HEK293 (cell line): ENCODE data around the gene EIF5A.

Experiments
- CTCF ChIA-PET: fragments of 350-600 bp; formaldehyde crosslinking; extraction: SDS; loops from one replicate; lab custom pipeline; 2021; ENCODE audit warnings: antibody characterized with exemption; lab: Yijun Ruan, JAX
- POLR2A ChIA-PET: fragments of 300-600 bp; formaldehyde crosslinking; extraction: SDS; loops from one replicate; lab custom pipeline; 2020; ENCODE audit warnings: antibody characterized with exemption, inconsistent platforms; lab: Yijun Ruan, JAX
- H3K27ac ChIP-seq: fragments of 200-500 bp; sonication (Bioruptor generic); 2 replicates; pipeline ENCODE4 v1.5.1; 2014; ENCODE audit warnings: low read depth, low read length, control low read depth, inconsistent platforms; ENCODE audit errors: extremely low read depth
- H3K36me3 ChIP-seq, 2 experiments: fragments of 200-500 bp in 1 of 2; sonication (Bioruptor generic) in 1 of 2; 1 replicate in 1 of 2; 2 replicates in 1 of 2; pipeline ENCODE4 v1.5.1; 2014 to 2017; ENCODE audit warnings: inconsistent platforms in 2 of 2, low read length in 2 of 2; ENCODE audit not compliant: control insufficient read depth in 2 of 2, insufficient read depth in 1 of 2
- H3K4me1 ChIP-seq: fragments of 200-500 bp; sonication (Bioruptor generic); 2 replicates; pipeline ENCODE4 v1.5.1; 2014; ENCODE audit warnings: mild to moderate bottlenecking, low read length, inconsistent platforms; ENCODE audit not compliant: control insufficient read depth, insufficient read depth
- H3K4me3 ChIP-seq: 2 replicates; pipeline ENCODE4 v1.5.1; 2011; ENCODE audit warnings: low read depth, mild to moderate bottlenecking, control low read depth, low read length, moderate library complexity
- H3K9me3 ChIP-seq: fragments of 200-500 bp; sonication (Bioruptor generic); 2 replicates; pipeline ENCODE4 v1.5.1; 2014; ENCODE audit warnings: low read depth, low read length, inconsistent platforms; ENCODE audit not compliant: control insufficient read depth, insufficient read depth
- AEBP2 ChIP-seq: fragments of 450-650 bp; formaldehyde crosslinking; IDR thresholded peaks from 2 replicates; pipeline ENCODE4 v1.5.1; 2016; ENCODE audit warnings: missing biosample characterization, missing genetic modification characterization, borderline replicate concordance
- GLIS1 ChIP-seq: fragments of 450-650 bp; formaldehyde crosslinking; IDR thresholded peaks from 2 replicates; pipeline ENCODE4 v1.5.1; 2016; ENCODE audit warnings: missing biosample characterization, missing genetic modification characterization
- GLIS2 ChIP-seq: fragments of 450-650 bp; formaldehyde crosslinking; IDR thresholded peaks from 2 replicates; pipeline ENCODE4 v1.5.1; 2016; ENCODE audit warnings: missing biosample characterization, missing genetic modification characterization
- MEIS1 ChIP-seq: sonication (generic); formaldehyde crosslinking; IDR thresholded peaks from 2 replicates; pipeline ENCODE4 v1.8.1; 2022; ENCODE audit warnings: missing genetic modification reagents, mild to moderate bottlenecking, borderline replicate concordance
- PATZ1 ChIP-seq: fragments of 450-650 bp; formaldehyde crosslinking; IDR thresholded peaks from 2 replicates; pipeline ENCODE4 v1.5.1; 2016; ENCODE audit warnings: missing biosample characterization, missing genetic modification characterization
- SP2 ChIP-seq: fragments of 450-650 bp; formaldehyde crosslinking; IDR thresholded peaks from 2 replicates; pipeline ENCODE4 v1.5.1; 2016; ENCODE audit warnings: missing biosample characterization, missing genetic modification characterization
- ZBTB20 ChIP-seq: fragments of 450-650 bp; formaldehyde crosslinking; IDR thresholded peaks from 2 replicates; pipeline ENCODE4 v1.5.1; 2016; ENCODE audit warnings: missing biosample characterization, missing genetic modification characterization
- ZBTB21 ChIP-seq: fragments of 450-650 bp; formaldehyde crosslinking; IDR thresholded peaks from 2 replicates; pipeline ENCODE4 v1.5.1; 2017; ENCODE audit warnings: missing biosample characterization, missing genetic modification characterization
- ZFP69B ChIP-seq: fragments of 450-650 bp; formaldehyde crosslinking; IDR thresholded peaks from 2 replicates; pipeline ENCODE4 v1.5.1; 2016; ENCODE audit warnings: missing biosample characterization, missing genetic modification characterization
- ZIC2 ChIP-seq: fragments of 450-650 bp; formaldehyde crosslinking; IDR thresholded peaks from 2 replicates; pipeline ENCODE4 v1.5.1; 2016; ENCODE audit warnings: missing biosample characterization, missing genetic modification characterization
- ZNF174 ChIP-seq: fragments of 450-650 bp; formaldehyde crosslinking; IDR thresholded peaks from 2 replicates; pipeline ENCODE4 v1.5.0; 2017; ENCODE audit warnings: missing biosample characterization, mild to moderate bottlenecking, missing genetic modification characterization
- ZNF175 ChIP-seq: fragments of 450-650 bp; formaldehyde crosslinking; IDR thresholded peaks from 2 replicates; pipeline ENCODE4 v1.5.1; 2016; ENCODE audit warnings: missing biosample characterization, missing genetic modification characterization
- ZNF266 ChIP-seq: fragments of 450-650 bp; formaldehyde crosslinking; IDR thresholded peaks from 2 replicates; pipeline ENCODE4 v1.5.1; 2016; ENCODE audit warnings: missing biosample characterization, missing genetic modification characterization, low read depth
- ZNF292 ChIP-seq: fragments of 450-650 bp; formaldehyde crosslinking; IDR thresholded peaks from 2 replicates; pipeline ENCODE4 v1.5.1; 2016; ENCODE audit warnings: low read depth, missing biosample characterization, missing genetic modification characterization, borderline replicate concordance
- ZNF311 ChIP-seq: fragments of 450-650 bp; formaldehyde crosslinking; IDR thresholded peaks from 2 replicates; pipeline ENCODE4 v1.5.1; 2017; ENCODE audit warnings: missing biosample characterization, missing genetic modification characterization, borderline replicate concordance
- ZNF335 ChIP-seq: fragments of 450-650 bp; formaldehyde crosslinking; conservative IDR thresholded peaks from 2 replicates; pipeline ENCODE4 v1.5.1; 2016; ENCODE audit warnings: missing biosample characterization, missing genetic modification characterization
- ZNF394 ChIP-seq: fragments of 450-650 bp; formaldehyde crosslinking; IDR thresholded peaks from 2 replicates; pipeline ENCODE4 v1.5.1; 2016; ENCODE audit warnings: missing biosample characterization, missing genetic modification characterization, mild to moderate bottlenecking, moderate library complexity, borderline replicate concordance
- ZNF423 ChIP-seq: fragments of 450-650 bp; formaldehyde crosslinking; IDR thresholded peaks from 2 replicates; pipeline ENCODE4 v1.5.1; 2016; ENCODE audit warnings: missing biosample characterization, missing genetic modification characterization
- ZNF544 ChIP-seq: fragments of 450-650 bp; formaldehyde crosslinking; IDR thresholded peaks from 2 replicates; pipeline ENCODE4 v1.5.0; 2017; ENCODE audit warnings: missing biosample characterization, missing genetic modification characterization
- ZNF561 ChIP-seq: fragments of 450-650 bp; IDR thresholded peaks from 2 replicates; pipeline ENCODE4 v1.5.1; 2018; ENCODE audit warnings: missing biosample characterization, missing genetic modification characterization, borderline replicate concordance
- ZNF623 ChIP-seq: fragments of 450-650 bp; formaldehyde crosslinking; IDR thresholded peaks from 2 replicates; pipeline ENCODE4 v1.5.1; 2016; ENCODE audit warnings: missing biosample characterization, missing genetic modification characterization
- ZNF626 ChIP-seq: fragments of 450-650 bp; sonication (Bioruptor Pico); formaldehyde crosslinking; IDR thresholded peaks from 2 replicates; pipeline ENCODE4 v1.5.1; 2018; ENCODE audit warnings: missing biosample characterization, missing genetic modification characterization, inconsistent platforms
- ZNF707 ChIP-seq: fragments of 450-650 bp; formaldehyde crosslinking; IDR thresholded peaks from 2 replicates; pipeline ENCODE4 v1.5.1; 2016; ENCODE audit warnings: missing biosample characterization, missing genetic modification characterization
- ZNF747 ChIP-seq: fragments of 450-650 bp; formaldehyde crosslinking; IDR thresholded peaks from 2 replicates; pipeline ENCODE4 v1.5.1; 2016; ENCODE audit warnings: missing biosample characterization, missing genetic modification characterization
- ZNF777 ChIP-seq: fragments of 450-650 bp; formaldehyde crosslinking; IDR thresholded peaks from 2 replicates; pipeline ENCODE4 v1.5.1; 2017; ENCODE audit warnings: missing biosample characterization, missing genetic modification characterization, borderline replicate concordance
- ZSCAN30 ChIP-seq: fragments of 450-650 bp; IDR thresholded peaks from 2 replicates; pipeline ENCODE4 v1.5.1; 2018; ENCODE audit warnings: missing biosample characterization, mild to moderate bottlenecking, missing genetic modification characterization, moderate library complexity
- TF ChIP-seq, protein P1 (sequence below): fragments of 450-650 bp; formaldehyde crosslinking; IDR thresholded peaks from 2 replicates; pipeline ENCODE4 v1.5.1; 2016; ENCODE audit warnings: missing biosample characterization, missing genetic modification characterization
- TF ChIP-seq, protein P2 (sequence below): fragments of 450-650 bp; formaldehyde crosslinking; IDR thresholded peaks from 2 replicates; pipeline ENCODE4 v1.5.1; 2016; ENCODE audit warnings: missing biosample characterization, missing genetic modification characterization, low read depth

Gene EIF5A

DNA sequence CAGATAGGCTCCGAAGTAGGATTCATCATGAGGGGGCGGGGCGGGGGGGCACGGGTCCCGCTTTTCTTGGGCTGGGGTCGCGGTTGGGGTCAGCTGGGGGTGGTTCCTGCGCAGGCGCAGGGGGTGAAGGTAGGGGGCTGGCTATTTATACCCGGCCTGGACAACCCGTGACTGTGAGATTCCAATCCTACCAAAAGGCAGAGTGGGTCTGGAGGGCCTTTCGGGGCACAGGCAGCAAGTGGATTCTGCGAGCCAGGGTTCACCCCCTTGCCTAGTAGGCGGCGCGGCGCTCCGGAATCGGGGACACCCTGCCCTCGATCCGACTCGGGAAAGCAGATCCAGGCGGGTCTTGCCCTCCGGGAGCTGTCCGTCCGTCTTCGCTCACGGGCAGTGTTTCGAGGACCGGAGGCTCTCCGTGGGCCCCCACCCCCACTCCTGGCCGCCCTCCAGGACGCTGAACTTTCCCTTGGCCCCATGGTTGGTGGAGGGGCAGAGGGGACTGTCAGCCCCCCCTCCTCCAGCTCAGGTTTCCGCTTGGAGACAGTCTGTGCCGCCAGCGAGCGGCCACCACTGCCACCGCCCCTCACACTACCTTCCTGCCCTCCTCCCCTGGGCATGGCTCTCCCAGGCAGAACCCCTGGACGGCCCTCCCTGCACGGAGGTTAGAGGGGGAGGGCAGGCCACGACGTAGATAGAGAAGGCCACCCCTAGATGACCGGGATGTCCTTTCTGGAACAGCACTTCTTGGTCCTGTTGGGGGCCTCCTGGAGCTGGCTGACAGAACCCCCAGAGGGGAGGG lies 25.3 kb upstream of the EIF5A start:
- TF ChIP-seq ZNF561 (tag by site-specific recombination) (no peak), ZNF311 (tag by site-specific recombination) (no peak), ZNF777 (tag by site-specific recombination) (peak; percentile 80; the same call in 1 of the 2 replicates), ZNF175 (tag by site-specific recombination) (no peak), SP2 (tag by site-specific recombination) (peak; percentile 42), ZIC2 (tag by site-specific recombination) (no peak; the same call in 1 of the 2 replicates), GLIS1 (peak; percentile 78), ZNF747 (tag by site-specific recombination) (no peak), ZNF335 (no peak), AEBP2 (tag by site-specific recombination) (no peak), ZNF544 (tag by site-specific recombination) (no peak), ZNF623 (tag by site-specific recombination) (no peak), ZSCAN30 (tag by site-specific recombination) (no peak), ZNF626 (tag by site-specific recombination) (no peak), PATZ1 (tag by site-specific recombination) (peak; percentile 7; the same call in 1 of the 2 replicates), ZNF266 (tag by site-specific recombination) (no peak), ZNF292 (tag by site-specific recombination) (no peak), ZNF423 (tag by site-specific recombination) (no peak), ZBTB20 (tag by site-specific recombination) (no peak), ZNF394 (tag by site-specific recombination) (no peak), ZNF707 (tag by site-specific recombination) (no peak), ZFP69B (tag by site-specific recombination) (peak; percentile 4; the same call in 1 of the 2 replicates), ZNF174 (no peak), MEIS1 (CRISPR knock-in tag) (no peak), GLIS2 (tag by site-specific recombination) (peak; percentile 69), ZBTB21 (tag by site-specific recombination) (no peak)
- TF ChIP-seq, protein P1, sequence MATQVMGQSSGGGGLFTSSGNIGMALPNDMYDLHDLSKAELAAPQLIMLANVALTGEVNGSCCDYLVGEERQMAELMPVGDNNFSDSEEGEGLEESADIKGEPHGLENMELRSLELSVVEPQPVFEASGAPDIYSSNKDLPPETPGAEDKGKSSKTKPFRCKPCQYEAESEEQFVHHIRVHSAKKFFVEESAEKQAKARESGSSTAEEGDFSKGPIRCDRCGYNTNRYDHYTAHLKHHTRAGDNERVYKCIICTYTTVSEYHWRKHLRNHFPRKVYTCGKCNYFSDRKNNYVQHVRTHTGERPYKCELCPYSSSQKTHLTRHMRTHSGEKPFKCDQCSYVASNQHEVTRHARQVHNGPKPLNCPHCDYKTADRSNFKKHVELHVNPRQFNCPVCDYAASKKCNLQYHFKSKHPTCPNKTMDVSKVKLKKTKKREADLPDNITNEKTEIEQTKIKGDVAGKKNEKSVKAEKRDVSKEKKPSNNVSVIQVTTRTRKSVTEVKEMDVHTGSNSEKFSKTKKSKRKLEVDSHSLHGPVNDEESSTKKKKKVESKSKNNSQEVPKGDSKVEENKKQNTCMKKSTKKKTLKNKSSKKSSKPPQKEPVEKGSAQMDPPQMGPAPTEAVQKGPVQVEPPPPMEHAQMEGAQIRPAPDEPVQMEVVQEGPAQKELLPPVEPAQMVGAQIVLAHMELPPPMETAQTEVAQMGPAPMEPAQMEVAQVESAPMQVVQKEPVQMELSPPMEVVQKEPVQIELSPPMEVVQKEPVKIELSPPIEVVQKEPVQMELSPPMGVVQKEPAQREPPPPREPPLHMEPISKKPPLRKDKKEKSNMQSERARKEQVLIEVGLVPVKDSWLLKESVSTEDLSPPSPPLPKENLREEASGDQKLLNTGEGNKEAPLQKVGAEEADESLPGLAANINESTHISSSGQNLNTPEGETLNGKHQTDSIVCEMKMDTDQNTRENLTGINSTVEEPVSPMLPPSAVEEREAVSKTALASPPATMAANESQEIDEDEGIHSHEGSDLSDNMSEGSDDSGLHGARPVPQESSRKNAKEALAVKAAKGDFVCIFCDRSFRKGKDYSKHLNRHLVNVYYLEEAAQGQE (tag by site-specific recombination) = no peak
- TF ChIP-seq, protein P2, sequence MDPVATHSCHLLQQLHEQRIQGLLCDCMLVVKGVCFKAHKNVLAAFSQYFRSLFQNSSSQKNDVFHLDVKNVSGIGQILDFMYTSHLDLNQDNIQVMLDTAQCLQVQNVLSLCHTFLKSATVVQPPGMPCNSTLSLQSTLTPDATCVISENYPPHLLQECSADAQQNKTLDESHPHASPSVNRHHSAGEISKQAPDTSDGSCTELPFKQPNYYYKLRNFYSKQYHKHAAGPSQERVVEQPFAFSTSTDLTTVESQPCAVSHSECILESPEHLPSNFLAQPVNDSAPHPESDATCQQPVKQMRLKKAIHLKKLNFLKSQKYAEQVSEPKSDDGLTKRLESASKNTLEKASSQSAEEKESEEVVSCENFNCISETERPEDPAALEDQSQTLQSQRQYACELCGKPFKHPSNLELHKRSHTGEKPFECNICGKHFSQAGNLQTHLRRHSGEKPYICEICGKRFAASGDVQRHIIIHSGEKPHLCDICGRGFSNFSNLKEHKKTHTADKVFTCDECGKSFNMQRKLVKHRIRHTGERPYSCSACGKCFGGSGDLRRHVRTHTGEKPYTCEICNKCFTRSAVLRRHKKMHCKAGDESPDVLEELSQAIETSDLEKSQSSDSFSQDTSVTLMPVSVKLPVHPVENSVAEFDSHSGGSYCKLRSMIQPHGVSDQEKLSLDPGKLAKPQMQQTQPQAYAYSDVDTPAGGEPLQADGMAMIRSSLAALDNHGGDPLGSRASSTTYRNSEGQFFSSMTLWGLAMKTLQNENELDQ (tag by site-specific recombination) = no peak
- Histone ChIP-seq H3K36me3 (no peaks in the 10 kb centered on the region; a peak in 1 of 3 replicates), H3K9me3 (no peaks in the 10 kb centered on the region), H3K4me1 (peaks cover 9% of the 10 kb centered on the region), H3K4me3 (peak overlapping the region; percentile 53), H3K27ac (no peak overlapping the region)
- ChIA-PET CTCF (interaction anchor here (0.6 to 9.0 kb wide), 8 partner anchors 10 to 856 kb away, joined by 3 to 160 read pairs (median 8); partner anchors contain the start of gene SENP3), POLR2A (interaction anchor here (1.0 to 3.1 kb wide), 9 partner anchors 9 to 62 kb away, joined by 3 to 20 read pairs (median 6); partner anchors contain the start of genes DVL2, NEURL4 and PHF23)
